ENCODE results near the gene SORCS2.

The SORCS2 gene

GRCh38 chr4:7191546-7192251 is 639 bp upstream of the SORCS2 start:
- no peak for TF ChIP-seq JUND (IDR thresholded peaks at IDR 0.05; ENCODE audit: low read depth)
- no peak for DNase-seq (ENCODE audit: low read depth in 1 of 2, low spot score in 1 of 2)
- in situ Hi-C loops (cut with HindIII; ENCODE audit: low pct_unique_long_range_greater_than_20kb, low sequenced_read_pairs): no loop called here

- DNase-seq (ENCODE audit: low read depth in 1 of 2, low spot score in 1 of 2): no peak
- no peak for TF ChIP-seq JUND (IDR thresholded peaks at IDR 0.05; ENCODE audit: low read depth)
- in situ Hi-C loops (cut with HindIII; ENCODE audit: low pct_unique_long_range_greater_than_20kb, low sequenced_read_pairs): no loop called here
These were observed 956 bp downstream of the SORCS2 start for GRCh38 chr4:7193030-7193958.

GRCh38 chr4:7194251-7195140 is 2.2 kb downstream of the SORCS2 start:
- in situ Hi-C loops (cut with HindIII; ENCODE audit: low pct_unique_long_range_greater_than_20kb, low sequenced_read_pairs): no loop called here
- no peak for DNase-seq (ENCODE audit: low read depth in 1 of 2, low spot score in 1 of 2)

GRCh38 chr4:7195141-7195515 is 2.8 kb downstream of the SORCS2 start:
- no peak for TF ChIP-seq JUND (IDR thresholded peaks at IDR 0.05; ENCODE audit: low read depth)
- DNase-seq (ENCODE audit: low read depth in 1 of 2, low spot score in 1 of 2): no peak
- in situ Hi-C loops (cut with HindIII; ENCODE audit: low pct_unique_long_range_greater_than_20kb, low sequenced_read_pairs): no loop called here

More at GRCh38 chr4:7194251-7195140, 2.2 kb downstream of the SORCS2 start:
- TF ChIP-seq JUND (IDR thresholded peaks at IDR 0.05; ENCODE audit: low read depth): no peak

GRCh38 chr4:7195546-7196287 is 3.4 kb downstream of the SORCS2 start:
- in situ Hi-C loops (cut with HindIII; ENCODE audit: low pct_unique_long_range_greater_than_20kb, low sequenced_read_pairs): no loop called here
- TF ChIP-seq JUND (IDR thresholded peaks at IDR 0.05; ENCODE audit: low read depth): no peak
- no peak for DNase-seq (ENCODE audit: low read depth in 1 of 2, low spot score in 1 of 2)

GRCh38 chr4:7196288-7196651 is 3.9 kb downstream of the SORCS2 start:
- in situ Hi-C loops (cut with HindIII; ENCODE audit: low pct_unique_long_range_greater_than_20kb, low sequenced_read_pairs): no loop called here

GRCh38 chr4:7196736-7197135 is 4.4 kb downstream of the SORCS2 start:
- in situ Hi-C loops (cut with HindIII; ENCODE audit: low pct_unique_long_range_greater_than_20kb, low sequenced_read_pairs): no loop called here
- DNase-seq (ENCODE audit: low read depth in 1 of 2, low spot score in 1 of 2): no peak
- no peak for TF ChIP-seq JUND (IDR thresholded peaks at IDR 0.05; ENCODE audit: low read depth)

More at GRCh38 chr4:7196288-7196651, 3.9 kb downstream of the SORCS2 start:
- no peak for TF ChIP-seq JUND (IDR thresholded peaks at IDR 0.05; ENCODE audit: low read depth)
- no peak for DNase-seq (ENCODE audit: low read depth in 1 of 2, low spot score in 1 of 2)

GRCh38 chr4:7197910-7198309 is 5.6 kb downstream of the SORCS2 start:
- in situ Hi-C loops (cut with HindIII; ENCODE audit: low pct_unique_long_range_greater_than_20kb, low sequenced_read_pairs): no loop called here
- no peak for TF ChIP-seq JUND (IDR thresholded peaks at IDR 0.05; ENCODE audit: low read depth)
- DNase-seq (ENCODE audit: low read depth in 1 of 2, low spot score in 1 of 2): no peak

GRCh38 chr4:7198440-7199128 is 6.2 kb downstream of the SORCS2 start:
- no peak for DNase-seq (ENCODE audit: low read depth in 1 of 2, low spot score in 1 of 2)
- no peak for TF ChIP-seq JUND (IDR thresholded peaks at IDR 0.05; ENCODE audit: low read depth)
- in situ Hi-C loops (cut with HindIII; ENCODE audit: low pct_unique_long_range_greater_than_20kb, low sequenced_read_pairs): no loop called here

GRCh38 chr4:7199129-7199725 is 6.9 kb downstream of the SORCS2 start:
- no peak for DNase-seq (ENCODE audit: low read depth in 1 of 2, low spot score in 1 of 2)

More at GRCh38 chr4:7199129-7199725, 6.9 kb downstream of the SORCS2 start:
- in situ Hi-C loops (cut with HindIII; ENCODE audit: low pct_unique_long_range_greater_than_20kb, low sequenced_read_pairs): no loop called here
- no peak for TF ChIP-seq JUND (IDR thresholded peaks at IDR 0.05; ENCODE audit: low read depth)

Measured in T47D (cell line).